ENCODE results near the gene CACNG4.

The CACNG4 gene

DNA sequence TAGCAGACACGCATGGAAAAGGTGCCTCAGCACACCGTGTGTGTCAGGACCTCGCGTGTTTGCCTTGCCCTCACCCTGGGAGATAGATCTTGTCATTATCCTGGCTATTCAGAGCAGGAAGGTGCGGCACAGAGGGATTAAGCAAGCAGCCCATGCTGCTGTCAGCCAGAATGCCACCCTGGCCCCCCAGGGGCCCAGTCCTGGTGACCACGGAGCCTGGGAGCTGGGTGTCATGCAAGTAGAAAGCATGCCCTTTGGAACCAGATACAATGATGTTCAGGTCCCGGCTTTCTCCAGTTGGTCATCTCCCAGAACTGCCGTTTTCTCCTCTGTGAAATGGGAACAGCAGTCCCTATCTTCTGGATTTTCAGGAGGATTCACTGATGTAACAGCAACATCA is 29.9 kb downstream of the CACNG4 start:
- DNase-seq (no peak), ATAC-seq (no peak)
- Mint-ChIP-seq H3K4me1 (no peaks in the 10 kb centered on the region), H3K36me3 (ENCODE audit: low read depth) (no peaks in the 10 kb centered on the region), H3K27ac (no peak overlapping the region), H3K27me3 (peaks cover 12% of the 10 kb centered on the region), H3K9me3 (no peaks in the 10 kb centered on the region), H3K4me3 (no peak overlapping the region)

DNA sequence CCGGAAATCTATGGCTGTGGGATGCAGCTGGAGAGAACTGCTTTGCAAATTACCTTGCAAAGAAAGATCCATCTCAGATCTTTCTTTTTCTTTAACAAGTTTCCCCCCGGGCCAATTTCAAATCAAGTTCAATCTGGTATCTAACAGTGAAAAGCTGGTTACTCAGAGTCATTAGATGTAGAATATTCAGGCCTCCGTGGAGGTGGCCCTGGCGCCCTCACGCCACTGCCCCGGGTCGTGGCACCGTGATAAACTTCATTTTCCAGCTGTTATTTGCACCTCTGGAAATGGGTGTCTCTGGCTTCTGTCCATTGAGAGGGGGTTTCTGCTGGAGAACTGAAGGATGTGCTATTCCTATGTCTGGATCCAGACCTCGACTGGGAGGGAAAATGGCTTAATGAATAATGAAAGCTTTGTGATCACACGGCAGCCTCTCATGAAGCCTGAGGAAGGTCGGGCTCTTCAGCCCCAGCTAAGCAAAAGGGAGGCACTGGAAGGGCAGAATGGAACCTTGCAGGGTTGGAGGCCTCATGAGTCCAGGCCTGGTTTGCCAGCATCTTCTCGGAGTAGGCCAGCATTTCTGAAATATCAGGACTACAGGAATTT is 30.5 kb downstream of the CACNG4 start:
- DNase-seq (no peak), ATAC-seq (no peak)
- no peak overlapping the region for H3K27ac Mint-ChIP-seq
- no peak overlapping the region for H3K4me3 Mint-ChIP-seq
- peaks cover 11% of the 10 kb centered on the region for H3K27me3 Mint-ChIP-seq
- no peaks in the 10 kb centered on the region for H3K9me3 Mint-ChIP-seq
- H3K4me1 Mint-ChIP-seq: no peaks in the 10 kb centered on the region
- no peaks in the 10 kb centered on the region for H3K36me3 Mint-ChIP-seq (ENCODE audit: low read depth)

DNA sequence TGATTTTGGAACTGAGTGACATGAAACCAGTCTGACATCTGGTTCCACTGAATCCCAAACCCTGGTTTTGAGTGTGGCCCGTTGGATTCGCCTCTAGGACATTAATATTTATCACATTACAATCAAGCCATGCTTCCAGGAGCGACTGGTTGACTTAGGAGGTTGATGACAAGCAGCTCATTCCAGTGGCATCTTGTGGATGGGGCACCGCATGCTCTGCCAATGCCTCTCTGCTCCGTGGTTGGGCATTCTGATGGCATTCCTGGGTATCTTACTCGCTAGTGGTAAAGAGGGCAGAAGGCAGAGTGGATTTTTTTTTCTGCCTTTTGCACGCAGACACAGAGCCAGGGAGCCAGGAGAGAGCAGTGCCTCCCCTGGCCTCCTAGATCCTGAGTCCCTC is 31.4 kb downstream of the CACNG4 start:
- DNase-seq (no peak), ATAC-seq (no peak)
- Mint-ChIP-seq H3K9me3 (no peaks in the 10 kb centered on the region), H3K36me3 (ENCODE audit: low read depth) (no peaks in the 10 kb centered on the region), H3K27me3 (peaks cover 7% of the 10 kb centered on the region), H3K4me1 (no peaks in the 10 kb centered on the region), H3K27ac (no peak overlapping the region), H3K4me3 (no peak overlapping the region)

DNA sequence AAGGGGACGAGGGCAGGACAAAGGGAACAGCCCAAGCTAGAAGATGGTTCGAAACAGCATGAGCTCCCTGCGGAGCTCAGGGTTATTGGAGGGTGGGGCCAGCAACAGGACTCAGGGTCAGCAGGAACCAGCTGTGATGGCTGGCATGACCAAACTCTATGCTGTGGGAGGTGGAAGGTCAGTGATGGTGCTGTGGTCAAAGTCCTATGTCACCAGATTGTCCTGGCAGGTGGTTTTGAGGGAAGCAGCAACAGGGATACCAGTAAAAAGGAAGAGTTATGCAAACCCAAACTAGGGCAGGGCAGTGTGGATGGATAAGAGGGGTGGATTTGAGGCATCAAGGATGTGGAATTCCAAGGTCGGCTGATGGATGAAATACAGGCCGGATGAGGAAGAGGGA is 32.4 kb downstream of the CACNG4 start:
- Mint-ChIP-seq H3K9me3 (no peaks in the 10 kb centered on the region), H3K27me3 (peaks cover 3% of the 10 kb centered on the region), H3K36me3 (ENCODE audit: low read depth) (no peaks in the 10 kb centered on the region), H3K4me3 (no peak overlapping the region), H3K27ac (no peak overlapping the region), H3K4me1 (no peaks in the 10 kb centered on the region)
- DNase-seq: no peak
- no peak for ATAC-seq

DNA sequence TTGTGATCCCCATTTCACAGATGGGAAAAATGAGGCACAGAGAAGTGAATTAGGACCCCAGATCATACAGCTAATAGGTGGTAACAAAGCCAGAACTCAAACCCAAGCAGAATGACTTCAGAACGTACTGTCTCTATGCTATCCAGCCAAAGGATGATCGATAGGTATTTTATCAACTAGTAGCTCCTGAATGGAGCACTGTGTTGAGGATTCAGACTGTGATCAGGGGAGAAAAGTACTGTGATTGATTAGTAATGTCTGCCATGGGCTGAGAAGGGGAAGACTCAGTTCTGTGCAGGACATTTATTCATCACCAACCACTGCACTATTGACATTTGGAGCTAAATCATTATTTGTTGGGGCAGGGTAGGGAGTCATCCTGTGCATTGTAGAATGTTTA is 38.7 kb downstream of the CACNG4 start:
- ATAC-seq: no peak
- Mint-ChIP-seq H3K36me3 (ENCODE audit: low read depth) (no peaks in the 10 kb centered on the region), H3K27ac (no peak overlapping the region), H3K4me1 (no peaks in the 10 kb centered on the region), H3K27me3 (no peaks in the 10 kb centered on the region), H3K4me3 (no peak overlapping the region), H3K9me3 (no peaks in the 10 kb centered on the region)
- DNase-seq: no peak

DNA sequence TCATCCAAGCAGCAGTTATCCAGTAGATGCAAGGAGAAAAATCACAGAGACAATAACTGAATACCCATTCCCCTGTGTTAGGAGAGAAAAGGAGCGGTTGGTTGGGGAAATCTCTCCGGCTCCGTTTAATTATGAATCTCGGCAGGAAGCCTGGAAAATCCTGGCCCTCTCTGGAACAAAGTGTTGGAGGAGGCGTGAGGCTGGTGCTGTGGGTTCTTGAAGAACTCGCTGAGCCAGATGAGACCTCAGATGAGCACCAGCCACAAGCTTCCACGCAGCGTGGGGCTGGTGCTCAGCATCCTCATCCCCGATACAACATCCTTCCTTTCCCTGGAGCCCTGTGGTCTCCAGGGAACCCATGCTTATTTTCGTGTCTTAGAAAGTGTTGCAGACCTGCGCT is 39.7 kb downstream of the CACNG4 start:
- Mint-ChIP-seq H3K27me3 (no peaks in the 10 kb centered on the region), H3K9me3 (no peaks in the 10 kb centered on the region), H3K36me3 (ENCODE audit: low read depth) (no peaks in the 10 kb centered on the region), H3K27ac (no peak overlapping the region), H3K4me3 (no peak overlapping the region), H3K4me1 (no peaks in the 10 kb centered on the region)
- DNase-seq (no peak), ATAC-seq (no peak)

DNA sequence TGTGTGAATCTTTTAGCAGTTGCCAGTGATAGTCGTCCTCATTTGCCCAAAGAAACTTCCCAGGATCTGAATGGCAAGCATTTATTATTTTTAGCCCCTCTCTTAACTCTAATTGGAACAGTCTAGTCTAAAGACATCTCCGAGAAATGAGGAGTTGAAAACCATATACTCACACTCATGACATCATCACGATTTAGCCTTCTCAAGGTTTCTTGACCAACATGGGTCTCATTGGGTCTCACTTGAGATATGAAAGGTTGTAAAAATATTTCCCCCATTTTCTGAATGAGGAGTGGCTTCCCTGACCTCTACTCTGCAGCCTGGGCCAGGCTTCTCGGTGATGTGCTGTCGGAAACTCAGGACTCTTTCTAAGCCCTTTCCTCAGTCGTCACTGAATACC is 42.8 kb downstream of the CACNG4 start:
- H3K9me3 Mint-ChIP-seq: no peaks in the 10 kb centered on the region
- no peaks in the 10 kb centered on the region for H3K4me1 Mint-ChIP-seq
- DNase-seq (no peak), ATAC-seq (no peak)
- H3K27me3 Mint-ChIP-seq: peaks cover 11% of the 10 kb centered on the region
- no peaks in the 10 kb centered on the region for H3K36me3 Mint-ChIP-seq (ENCODE audit: low read depth)
- H3K27ac Mint-ChIP-seq: no peak overlapping the region
- no peak overlapping the region for H3K4me3 Mint-ChIP-seq

DNA sequence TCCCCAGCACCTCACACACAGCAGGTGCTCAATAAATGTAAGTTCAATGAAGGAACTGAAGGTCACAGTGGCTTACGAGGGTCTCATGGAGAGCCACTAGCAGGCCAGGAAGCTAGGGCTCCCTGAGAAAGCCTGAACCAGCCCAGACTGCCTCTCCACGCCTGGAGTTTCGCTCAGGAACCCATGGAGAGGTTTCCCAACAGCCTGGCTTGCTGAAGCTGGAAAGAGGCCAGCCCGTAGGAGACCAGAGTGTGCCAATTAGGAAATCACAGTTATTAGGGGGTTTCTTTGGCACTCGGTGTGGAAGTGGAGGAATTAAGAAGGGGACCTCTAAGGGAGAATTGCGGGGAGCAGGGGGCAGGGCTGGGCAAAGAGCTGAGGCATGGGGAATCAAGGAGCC is 43.6 kb downstream of the CACNG4 start:
- ATAC-seq: no peak
- Mint-ChIP-seq H3K36me3 (ENCODE audit: low read depth) (no peaks in the 10 kb centered on the region), H3K4me1 (no peaks in the 10 kb centered on the region), H3K4me3 (no peak overlapping the region), H3K27ac (no peak overlapping the region), H3K9me3 (no peaks in the 10 kb centered on the region), H3K27me3 (peaks cover 11% of the 10 kb centered on the region)
- DNase-seq: no peak

DNA sequence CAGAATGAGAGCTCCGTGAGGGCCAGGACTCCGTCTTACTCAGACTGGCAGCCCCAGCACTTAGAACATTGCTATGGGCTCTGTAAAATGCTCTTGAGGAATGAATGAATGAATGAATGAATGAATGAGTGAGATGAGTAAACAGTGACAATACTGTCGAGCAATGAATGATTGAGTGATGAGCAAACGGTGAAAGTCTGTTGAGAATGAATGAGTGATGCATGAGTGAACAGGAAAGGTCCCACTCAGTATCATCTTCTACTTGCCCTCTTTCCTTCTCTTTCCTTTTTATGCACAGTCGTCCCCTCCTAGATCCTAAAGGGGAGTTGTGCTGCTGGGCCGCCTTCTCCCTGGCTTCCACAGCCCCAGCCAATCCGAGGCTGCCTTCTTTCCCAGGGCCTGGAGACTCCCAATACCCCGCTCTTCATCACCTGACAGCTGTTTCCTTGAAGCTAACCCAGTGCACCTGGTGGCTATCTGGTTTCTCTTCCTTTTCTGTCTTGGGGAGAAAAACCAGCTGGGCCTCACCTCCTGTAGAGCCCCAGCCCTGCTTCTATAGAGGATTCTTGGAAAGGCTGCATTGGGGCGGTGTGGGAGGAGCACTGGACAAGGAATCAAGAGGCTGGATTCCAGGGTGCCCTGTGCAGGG is 47.1 kb downstream of the CACNG4 start:
- Mint-ChIP-seq H3K9me3 (no peaks in the 10 kb centered on the region), H3K27me3 (peaks cover 11% of the 10 kb centered on the region), H3K27ac (no peak overlapping the region), H3K4me3 (no peak overlapping the region), H3K36me3 (ENCODE audit: low read depth) (no peaks in the 10 kb centered on the region), H3K4me1 (no peaks in the 10 kb centered on the region)
- no peak for ATAC-seq
- no peak for DNase-seq

DNA sequence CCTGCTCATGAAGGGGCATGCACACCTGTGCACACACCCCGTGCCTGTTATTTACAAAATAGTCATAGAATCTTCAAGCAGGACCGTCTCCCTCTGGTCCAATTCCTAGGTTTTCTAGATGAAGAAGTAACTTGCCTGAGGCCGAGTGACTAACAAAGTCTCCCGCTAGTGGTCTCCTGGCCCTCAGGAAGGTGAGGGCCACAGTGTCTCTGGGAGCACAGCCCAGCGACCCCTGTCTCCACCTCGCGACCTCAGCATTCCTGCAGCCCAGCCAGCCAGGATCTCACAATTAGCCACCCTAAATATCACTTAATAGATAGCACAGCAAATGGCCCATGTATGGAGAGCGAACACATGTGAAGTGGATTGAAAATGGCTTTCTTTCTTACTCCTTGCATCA is 49.4 kb downstream of the CACNG4 start:
- H3K27me3 Mint-ChIP-seq: peaks cover 11% of the 10 kb centered on the region

DNA sequence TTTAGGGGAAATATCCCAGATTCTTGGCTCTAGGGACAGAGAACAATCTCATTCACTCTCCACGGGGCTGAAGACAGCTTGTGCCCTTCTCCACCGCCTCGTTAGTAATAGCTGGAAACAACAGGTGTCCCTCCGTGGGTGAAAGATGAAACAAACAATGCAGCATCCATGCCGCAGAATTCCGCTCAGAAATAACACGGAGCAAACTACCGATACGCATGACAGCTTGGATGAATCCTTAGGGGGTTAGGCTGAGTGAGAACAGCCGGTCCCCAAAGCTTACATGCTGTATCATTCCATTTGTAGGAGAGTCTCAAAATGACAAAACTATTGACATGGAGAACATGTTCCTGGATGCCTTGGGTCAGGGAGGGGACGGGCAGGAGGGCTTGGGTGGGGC is 50.5 kb downstream of the CACNG4 start:
- Mint-ChIP-seq H3K4me3 (no peak overlapping the region), H3K27me3 (peaks cover 11% of the 10 kb centered on the region), H3K9me3 (no peaks in the 10 kb centered on the region), H3K36me3 (ENCODE audit: low read depth) (no peaks in the 10 kb centered on the region), H3K4me1 (no peaks in the 10 kb centered on the region), H3K27ac (no peak overlapping the region)
- no peak for DNase-seq
- no peak for ATAC-seq

More for the DNA sequence above, 49.4 kb downstream of the CACNG4 start:
- DNase-seq (no peak), ATAC-seq (no peak)
- no peaks in the 10 kb centered on the region for H3K9me3 Mint-ChIP-seq
- no peaks in the 10 kb centered on the region for H3K36me3 Mint-ChIP-seq (ENCODE audit: low read depth)
- H3K4me3 Mint-ChIP-seq: no peak overlapping the region
- no peaks in the 10 kb centered on the region for H3K4me1 Mint-ChIP-seq
- H3K27ac Mint-ChIP-seq: no peak overlapping the region

DNA sequence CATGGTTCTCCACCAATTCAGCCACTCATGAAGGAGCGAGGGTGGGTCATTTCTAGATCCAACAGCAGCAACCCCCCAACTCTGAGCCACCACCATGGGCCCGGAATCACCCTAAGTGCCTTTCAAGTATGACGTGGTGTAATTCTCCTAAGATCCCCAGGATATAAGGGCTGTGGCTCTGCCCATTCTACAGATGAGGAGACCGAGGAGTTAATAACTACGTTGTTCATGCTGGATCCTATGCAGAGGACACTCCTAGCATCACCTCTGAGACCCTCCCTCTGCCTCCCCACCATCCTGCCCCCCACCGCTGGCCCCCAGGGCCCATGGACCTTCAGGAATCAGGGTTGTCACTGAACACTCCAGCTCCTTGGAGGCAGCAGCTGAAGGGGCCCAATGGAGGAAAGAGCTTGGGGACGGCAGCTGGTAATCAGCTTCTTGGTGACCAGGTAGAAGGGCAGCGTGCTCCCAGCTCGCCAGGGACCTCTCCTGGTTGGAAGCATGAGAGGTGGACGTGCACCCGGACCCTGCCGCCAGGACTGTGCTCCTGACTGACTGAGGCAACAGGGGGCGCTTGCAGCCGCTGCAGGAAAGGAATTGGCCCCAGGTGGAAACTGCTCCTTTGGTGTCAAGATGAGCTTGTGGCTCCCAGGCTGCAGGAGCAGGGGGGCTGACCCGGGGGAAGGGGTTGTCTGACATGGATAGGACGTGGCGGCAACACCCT is 51.7 kb downstream of the CACNG4 start:
- no peak for ATAC-seq
- Mint-ChIP-seq H3K36me3 (ENCODE audit: low read depth) (no peaks in the 10 kb centered on the region), H3K9me3 (no peaks in the 10 kb centered on the region), H3K4me3 (no peak overlapping the region), H3K4me1 (no peaks in the 10 kb centered on the region), H3K27ac (no peak overlapping the region), H3K27me3 (peaks cover 8% of the 10 kb centered on the region)
- DNase-seq: no peak

DNA sequence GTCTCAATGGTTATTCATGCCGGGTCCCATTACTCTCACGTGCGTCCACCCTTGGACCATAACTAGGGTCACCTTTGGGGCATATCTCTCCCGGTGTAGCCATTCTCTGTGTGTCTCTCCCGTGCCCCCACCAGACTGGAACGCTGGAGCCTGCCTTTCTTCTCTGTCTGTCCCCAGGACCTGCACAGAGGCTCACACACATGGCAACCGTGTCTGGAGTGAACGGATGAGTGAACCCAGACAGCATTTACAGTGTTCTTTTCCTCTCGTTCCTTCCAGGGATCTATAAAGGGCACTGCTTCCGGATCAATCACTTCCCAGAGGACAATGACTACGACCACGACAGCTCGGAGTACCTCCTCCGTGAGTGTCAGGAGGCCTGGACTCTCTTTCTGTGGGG is 53.4 kb downstream of the CACNG4 start:
- no peak for ATAC-seq
- Mint-ChIP-seq H3K4me3 (no peak overlapping the region), H3K36me3 (ENCODE audit: low read depth) (no peaks in the 10 kb centered on the region), H3K9me3 (no peaks in the 10 kb centered on the region), H3K27ac (no peak overlapping the region), H3K27me3 (no peaks in the 10 kb centered on the region), H3K4me1 (no peaks in the 10 kb centered on the region)
- DNase-seq: no peak

DNA sequence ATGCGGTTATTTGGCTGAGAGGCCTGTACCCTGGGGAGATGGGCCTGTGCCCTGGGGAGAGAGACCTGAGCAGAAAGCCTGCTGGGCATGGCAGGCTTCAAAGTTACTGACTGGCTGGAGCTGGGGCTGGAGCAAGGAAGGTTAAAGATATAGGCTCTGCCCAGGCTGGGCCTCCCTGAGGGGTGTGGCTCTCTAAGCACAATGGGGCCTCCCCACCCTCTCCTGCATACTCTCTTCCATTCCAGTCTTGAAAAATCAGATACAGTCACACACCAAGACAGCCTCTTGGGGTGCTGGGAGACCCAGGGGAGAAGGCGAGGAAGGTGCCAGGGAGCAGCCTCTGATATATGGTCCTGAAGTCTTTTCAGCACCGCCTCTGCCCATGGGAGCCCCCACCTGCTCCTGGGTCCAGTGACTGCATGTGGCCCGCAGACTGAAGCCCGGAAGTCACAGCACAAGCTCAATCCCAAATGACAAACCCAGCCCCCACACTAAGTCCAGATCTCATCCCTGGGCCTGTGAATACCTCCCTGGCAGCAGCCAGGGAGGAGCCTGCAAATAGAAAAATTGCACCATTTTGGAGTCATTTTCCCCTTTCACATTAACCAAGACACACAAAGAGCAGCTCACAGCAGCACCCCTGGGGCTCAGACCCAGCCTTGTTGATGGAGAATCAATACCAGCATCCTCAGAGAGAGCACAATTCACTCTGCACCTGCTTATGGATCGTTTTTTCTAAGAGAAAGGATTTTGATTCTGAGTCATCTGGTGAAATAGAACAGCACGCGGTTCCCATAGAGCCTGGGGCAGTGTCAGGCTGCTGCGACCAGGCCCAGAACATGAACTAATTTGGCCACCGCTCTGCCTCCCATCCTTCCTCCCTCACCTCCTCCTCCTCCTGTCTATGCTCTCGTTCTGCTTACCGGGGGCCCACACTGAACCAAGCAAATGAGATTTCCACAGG is 54.2 kb downstream of the CACNG4 start:
- H3K9me3 Mint-ChIP-seq: no peaks in the 10 kb centered on the region
- no peaks in the 10 kb centered on the region for H3K36me3 Mint-ChIP-seq (ENCODE audit: low read depth)
- H3K4me1 Mint-ChIP-seq: no peaks in the 10 kb centered on the region
- H3K27me3 Mint-ChIP-seq: no peaks in the 10 kb centered on the region
- ATAC-seq (no peak), DNase-seq (no peak)
- no peak overlapping the region for H3K27ac Mint-ChIP-seq
- H3K4me3 Mint-ChIP-seq: no peak overlapping the region

All from activated naive CD8-positive, alpha-beta T cell treated with anti-CD3 and anti-CD28 coated beads, Interleukin-2, amount 50 U/mL, for 24 hours (primary cell).